NCI-H69 (cell line): ENCODE results near the gene NAV2.
A peak's percentile ranks its signal among the peaks of the same experiment; 100 is the strongest.

Source experiments
- DNase-seq: peaks from one replicate; lab custom pipeline; 2025; lab: John Stamatoyannopoulos, UW

NAV2 gene

DNA sequence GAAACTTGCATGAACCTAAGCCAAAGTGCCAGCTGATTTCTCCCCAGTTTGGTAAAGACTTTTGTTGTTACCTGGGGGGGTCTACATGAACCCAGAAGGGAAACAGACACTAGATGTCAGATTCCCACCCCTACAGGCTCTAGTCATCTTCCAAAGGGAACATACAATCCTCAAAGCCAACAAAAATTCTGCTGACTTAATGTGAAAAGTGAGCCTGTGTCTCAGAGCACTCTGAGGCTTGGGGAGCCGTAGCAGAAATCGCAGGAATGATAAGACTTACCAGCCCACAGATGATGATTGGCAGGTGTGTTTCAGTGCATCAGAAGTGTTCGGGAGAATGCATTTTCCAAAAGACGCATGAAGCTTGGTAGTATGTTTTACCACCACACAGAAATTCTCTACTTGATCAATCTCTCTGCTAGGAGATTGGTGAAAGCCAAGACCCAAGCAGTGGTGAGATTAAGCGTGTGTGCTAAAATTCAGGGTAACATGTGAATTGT is 260.5 kb downstream of the NAV2 start:
- DNase-seq, result no peak

GRCh38 chr11:19974886-19975285 is 262.2 kb downstream of the NAV2 start:
- DNase-seq, result no peak

- DNase-seq, result no peak
These were observed 262.9 kb downstream of the NAV2 start for GRCh38 chr11:19975414-19975990.

GRCh38 chr11:19976281-19976941 is 263.8 kb downstream of the NAV2 start:
- no peak for DNase-seq

GRCh38 chr11:19977941-19978340 is 265.3 kb downstream of the NAV2 start:
- no peak for DNase-seq

- DNase-seq, result peak; percentile 32
These were observed 266.3 kb downstream of the NAV2 start for GRCh38 chr11:19978668-19979518.

GRCh38 chr11:19979519-19979845 is 266.8 kb downstream of the NAV2 start:
- no peak for DNase-seq

DNA sequence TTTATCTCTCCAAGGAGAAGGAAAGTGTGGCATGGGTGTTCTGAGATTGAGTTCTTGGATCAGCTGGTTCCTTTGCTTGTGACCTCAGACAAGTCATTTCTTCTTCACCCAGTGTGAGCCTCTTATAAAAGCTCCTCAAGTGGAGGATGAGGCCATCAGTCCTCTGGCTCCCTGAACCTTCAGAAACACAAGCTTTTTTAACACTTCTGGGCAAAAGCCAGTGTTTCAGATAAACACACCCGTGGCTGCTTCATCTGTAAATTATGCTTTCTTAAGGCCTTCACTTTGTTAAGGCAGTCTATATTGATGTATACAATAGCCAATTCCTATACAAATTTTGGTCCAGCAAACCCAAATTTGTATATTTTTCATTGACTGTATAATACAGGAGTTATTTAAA is 267.8 kb downstream of the NAV2 start:
- no peak for DNase-seq

DNA sequence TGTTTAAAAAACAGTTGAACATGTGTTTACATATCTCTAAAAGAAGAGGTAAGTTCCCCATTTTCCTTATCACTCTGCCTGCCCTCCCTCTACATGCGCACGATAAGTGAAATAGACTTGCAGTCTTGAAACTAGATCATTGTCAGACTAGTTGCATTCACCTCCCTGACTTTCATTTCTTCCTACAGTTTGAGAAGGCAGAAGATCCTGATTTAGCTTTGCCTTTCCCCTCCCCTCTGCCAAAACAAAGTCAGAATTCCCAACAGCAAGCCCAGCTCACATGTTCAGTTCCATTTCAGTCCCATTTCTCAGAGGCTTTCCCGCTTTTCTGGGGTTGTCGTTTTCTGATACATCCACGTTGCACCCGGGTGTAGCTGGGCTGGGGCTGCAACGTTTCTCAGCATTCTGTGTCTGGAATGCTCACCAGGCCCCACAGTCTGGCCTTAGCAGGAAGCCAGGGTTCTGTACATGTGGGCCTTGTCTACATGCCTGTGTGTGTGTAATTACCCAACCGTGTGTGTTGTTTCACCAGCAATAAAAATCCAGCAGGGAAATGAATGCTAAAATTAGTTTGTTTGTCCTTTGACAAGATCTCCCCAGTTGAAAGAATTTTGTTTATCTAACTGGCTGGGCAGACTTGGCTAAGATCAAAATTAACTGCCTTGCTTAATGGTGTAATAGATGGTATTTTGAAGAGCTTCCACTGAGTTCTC is 268.5 kb downstream of the NAV2 start:
- peak; percentile 90 for DNase-seq

GRCh38 chr11:19982774-19983495 is 270.3 kb downstream of the NAV2 start:
- no peak for DNase-seq

DNA sequence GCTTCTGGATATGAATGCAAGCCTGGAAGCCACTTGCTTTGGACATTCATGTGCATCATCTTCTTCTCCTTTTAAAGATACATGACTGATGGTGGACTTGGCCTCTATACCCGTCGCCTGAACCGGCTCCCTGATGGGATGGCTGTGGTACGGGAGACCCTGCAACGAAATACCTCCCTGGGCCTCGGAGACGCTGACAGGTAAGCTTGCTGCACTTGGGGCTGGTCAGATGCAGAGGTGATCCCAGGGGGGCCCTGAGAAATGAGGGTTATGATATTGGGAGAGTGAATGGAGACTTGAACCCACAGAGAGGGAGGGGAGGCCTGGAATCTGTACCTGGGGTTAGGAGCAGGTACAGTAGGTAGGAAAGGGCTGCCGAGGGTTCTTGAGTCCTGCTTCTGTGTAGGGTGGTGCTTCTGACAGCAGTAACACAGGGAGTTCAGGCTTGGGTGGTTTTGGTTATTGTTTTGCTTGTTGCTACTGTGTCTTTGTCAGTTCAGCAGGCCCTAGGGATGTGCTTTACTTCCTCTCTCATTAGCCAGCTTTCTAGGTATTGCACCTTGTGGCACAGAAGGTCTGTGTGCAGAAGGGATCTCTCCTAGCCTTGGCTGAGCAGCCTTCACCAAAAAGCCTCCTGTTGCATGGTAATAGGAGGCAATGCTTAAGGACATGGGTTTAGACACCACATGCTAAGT is 271.6 kb downstream of the NAV2 start:
- peak; percentile 36 for DNase-seq

GRCh38 chr11:19985111-19985510 is 272.5 kb downstream of the NAV2 start:
- no peak for DNase-seq

DNA sequence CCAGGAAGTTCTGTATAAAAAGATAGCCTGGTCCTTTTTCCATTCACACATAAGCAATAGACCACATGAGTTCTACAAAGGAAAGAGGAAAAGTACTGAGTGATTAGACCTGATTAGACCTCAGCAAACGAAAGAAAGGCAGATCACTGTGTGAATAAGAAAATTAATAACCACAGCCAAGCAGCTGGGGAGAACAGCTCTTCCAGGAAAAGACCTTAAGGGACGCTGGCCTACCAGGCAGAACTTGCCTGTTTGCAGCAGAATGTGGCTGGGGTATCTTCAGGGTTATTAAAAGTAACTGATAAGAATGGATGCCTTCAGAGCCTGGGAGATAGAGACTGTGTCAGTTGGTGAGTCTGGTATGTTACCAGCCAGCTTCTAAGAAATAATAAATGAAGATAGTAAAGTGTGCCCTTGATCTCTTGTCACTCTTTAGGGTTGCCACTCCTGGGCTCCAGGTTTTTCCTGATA is 274.7 kb downstream of the NAV2 start:
- DNase-seq, result no peak

- DNase-seq, result no peak
These were observed 276.0 kb downstream of the NAV2 start for GRCh38 chr11:19988598-19988997.

DNA sequence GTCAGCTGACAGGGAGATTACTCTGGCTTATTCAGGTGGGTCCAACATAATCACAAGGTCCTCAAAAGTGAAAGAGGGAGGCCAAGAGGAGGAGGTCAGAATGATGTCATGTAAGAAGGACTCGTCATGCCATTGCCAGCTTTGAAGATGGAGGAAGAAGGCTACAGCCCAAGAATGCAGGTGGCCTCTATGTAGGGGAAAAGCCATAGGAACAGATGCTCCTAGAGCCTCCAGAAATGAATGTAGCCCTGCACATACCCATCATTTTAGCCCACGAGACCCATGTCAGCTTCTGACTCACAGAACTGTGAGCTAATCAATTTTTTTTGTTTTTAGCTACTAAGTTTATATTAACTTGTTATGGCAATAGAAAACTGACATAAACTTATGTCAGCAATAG is 276.6 kb downstream of the NAV2 start:
- DNase-seq, result no peak

- DNase-seq, result peak; percentile 14
These were observed 279.5 kb downstream of the NAV2 start for GRCh38 chr11:19992162-19992561.

DNA sequence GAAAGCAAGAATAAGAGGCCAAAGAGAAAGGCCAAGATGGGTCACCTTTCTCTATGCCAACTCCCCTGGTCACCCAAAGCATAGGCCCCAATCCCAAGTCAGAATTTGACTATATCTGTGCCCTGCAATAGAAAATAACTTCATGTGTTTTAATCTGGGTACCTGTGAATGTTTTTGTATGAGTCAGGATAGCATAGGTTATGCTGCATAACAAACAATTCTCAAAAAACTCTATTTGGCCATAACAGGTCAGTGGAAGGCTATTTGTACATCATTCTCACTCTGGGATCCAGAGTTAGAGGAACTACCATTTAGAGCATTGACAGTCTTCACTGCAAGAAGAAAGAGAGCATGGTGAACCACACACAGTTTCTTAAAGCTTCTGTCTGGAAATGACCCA is 280.4 kb downstream of the NAV2 start:
- DNase-seq, result no peak

- DNase-seq, result no peak
These were observed 282.0 kb downstream of the NAV2 start for GRCh38 chr11:19994672-19995071.

DNA sequence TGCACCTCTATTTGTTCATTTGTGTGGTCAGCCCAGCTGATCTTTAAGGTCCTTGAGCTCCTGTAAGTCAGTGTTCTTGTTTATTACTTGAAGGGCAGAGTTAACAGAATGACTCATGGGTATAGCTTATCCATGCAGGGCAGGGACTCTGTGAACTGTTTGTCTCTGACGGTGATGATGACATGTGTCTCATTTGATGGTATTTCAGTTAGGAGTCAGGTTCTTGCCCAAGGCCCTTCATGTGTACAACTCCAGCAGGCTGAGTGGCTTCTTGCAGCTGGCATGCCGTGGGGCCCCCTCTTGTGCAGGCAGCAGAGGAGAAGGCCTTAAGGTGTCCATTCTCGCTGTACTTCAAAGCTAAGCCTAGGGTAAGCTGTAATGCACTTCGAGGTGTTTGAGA is 282.5 kb downstream of the NAV2 start:
- no peak for DNase-seq

- no peak for DNase-seq
These were observed 283.9 kb downstream of the NAV2 start for GRCh38 chr11:19996571-19996970.

DNA sequence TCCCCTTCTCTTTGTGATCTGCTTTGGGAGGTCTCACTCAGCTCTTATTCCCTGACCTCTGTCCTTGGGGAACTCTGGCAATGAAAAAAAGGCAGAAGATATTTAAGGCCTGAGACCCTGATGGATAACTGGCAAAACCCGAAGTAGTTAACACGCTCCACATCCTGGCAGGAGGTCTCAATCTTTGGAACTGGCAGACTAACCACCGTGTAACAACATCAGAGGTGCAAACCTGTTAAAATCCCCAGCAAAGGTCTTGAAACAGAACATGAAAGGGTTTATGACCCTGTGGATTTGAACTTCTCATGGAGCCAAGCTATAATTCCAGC is 287.3 kb downstream of the NAV2 start:
- DNase-seq, result no peak
